Measurements from ENCODE around the gene PSTPIP1. TPM values are rescaled to one million over a fixed set of nuclear protein-coding genes. Genes with fewer than 3 reads are reported as not detected.

Gene PSTPIP1
- total RNA-seq, 3 donors from 2014 or later (not counting 1 experiment from before 2014, with no cell fraction given): 218 to 316 (median 228) TPM

DNA sequence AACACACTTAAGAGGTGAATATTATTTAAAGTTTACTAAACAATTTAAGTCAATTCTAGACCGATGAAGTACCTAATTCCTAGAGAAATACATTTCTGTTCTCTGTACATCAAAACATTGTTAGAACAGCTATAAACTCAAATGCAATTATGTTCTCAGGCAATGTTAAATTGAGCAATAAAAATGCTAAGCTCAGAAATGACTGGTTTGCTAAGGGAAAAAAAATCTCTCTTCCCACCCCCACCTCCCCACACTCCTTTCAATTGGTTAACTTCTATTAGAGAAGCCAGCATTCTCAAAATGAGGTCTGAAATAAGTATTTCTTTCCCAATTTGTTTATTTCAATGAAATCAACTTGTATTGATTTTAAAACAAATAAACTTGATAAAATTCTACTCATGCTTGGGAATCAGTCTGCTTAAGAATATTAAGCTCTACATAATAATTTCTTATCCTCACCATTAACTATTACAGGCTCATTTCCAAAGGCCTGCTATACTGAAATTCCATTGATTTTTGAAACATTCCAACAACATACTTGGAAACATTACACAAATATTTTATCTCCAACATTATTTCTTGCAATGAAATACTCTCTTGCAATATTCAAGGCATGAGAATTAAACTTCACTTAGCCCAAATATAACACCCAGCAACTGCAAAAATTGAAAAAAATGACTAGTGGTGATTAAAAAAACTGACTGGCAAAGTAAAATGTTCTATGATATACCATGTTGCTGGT lies 53.4 kb downstream of the PSTPIP1 start:
- Histone ChIP-seq H3K4me3 (ENCODE audit: low read length) (no peak overlapping the region), H3K27me3 (ENCODE audit: control insufficient read depth, insufficient read depth, low read length) (no peaks in the 10 kb centered on the region), H3K9me3 (ENCODE audit: control insufficient read depth, insufficient read depth, low read length) (no peaks in the 10 kb centered on the region), H3K27ac (ENCODE audit: low read length) (no peak overlapping the region), H3K4me1 (ENCODE audit: control insufficient read depth, insufficient read depth, low read length) (no peaks in the 10 kb centered on the region), H3K36me3 (ENCODE audit: control insufficient read depth, insufficient read depth, low read length) (peaks cover 45% of the 10 kb centered on the region)
- Mint-ChIP-seq H3K36me3 (no peaks in the 10 kb centered on the region), H3K4me3 (no peak overlapping the region), H3K27me3 (ENCODE audit: low read depth in 2 of 2) (no peaks in the 10 kb centered on the region), H3K4me1 (peaks cover 14 to 21% of the 10 kb centered on the region in 2 donors), H3K27ac (no peak overlapping the region), H3K9me3 (no peaks in the 10 kb centered on the region)
- TF ChIP-seq, protein P1, sequence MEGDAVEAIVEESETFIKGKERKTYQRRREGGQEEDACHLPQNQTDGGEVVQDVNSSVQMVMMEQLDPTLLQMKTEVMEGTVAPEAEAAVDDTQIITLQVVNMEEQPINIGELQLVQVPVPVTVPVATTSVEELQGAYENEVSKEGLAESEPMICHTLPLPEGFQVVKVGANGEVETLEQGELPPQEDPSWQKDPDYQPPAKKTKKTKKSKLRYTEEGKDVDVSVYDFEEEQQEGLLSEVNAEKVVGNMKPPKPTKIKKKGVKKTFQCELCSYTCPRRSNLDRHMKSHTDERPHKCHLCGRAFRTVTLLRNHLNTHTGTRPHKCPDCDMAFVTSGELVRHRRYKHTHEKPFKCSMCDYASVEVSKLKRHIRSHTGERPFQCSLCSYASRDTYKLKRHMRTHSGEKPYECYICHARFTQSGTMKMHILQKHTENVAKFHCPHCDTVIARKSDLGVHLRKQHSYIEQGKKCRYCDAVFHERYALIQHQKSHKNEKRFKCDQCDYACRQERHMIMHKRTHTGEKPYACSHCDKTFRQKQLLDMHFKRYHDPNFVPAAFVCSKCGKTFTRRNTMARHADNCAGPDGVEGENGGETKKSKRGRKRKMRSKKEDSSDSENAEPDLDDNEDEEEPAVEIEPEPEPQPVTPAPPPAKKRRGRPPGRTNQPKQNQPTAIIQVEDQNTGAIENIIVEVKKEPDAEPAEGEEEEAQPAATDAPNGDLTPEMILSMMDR (IDR thresholded peaks at IDR 0.05): no peak
- no peak for DNase-seq
- no peak for ATAC-seq
- intact Hi-C loops (cut with micrococcal nuclease): no loop called here
- WGBS (ENCODE audit: insufficient coverage): no CpG with 5 or more reads among the region's 1 CpG

DNA sequence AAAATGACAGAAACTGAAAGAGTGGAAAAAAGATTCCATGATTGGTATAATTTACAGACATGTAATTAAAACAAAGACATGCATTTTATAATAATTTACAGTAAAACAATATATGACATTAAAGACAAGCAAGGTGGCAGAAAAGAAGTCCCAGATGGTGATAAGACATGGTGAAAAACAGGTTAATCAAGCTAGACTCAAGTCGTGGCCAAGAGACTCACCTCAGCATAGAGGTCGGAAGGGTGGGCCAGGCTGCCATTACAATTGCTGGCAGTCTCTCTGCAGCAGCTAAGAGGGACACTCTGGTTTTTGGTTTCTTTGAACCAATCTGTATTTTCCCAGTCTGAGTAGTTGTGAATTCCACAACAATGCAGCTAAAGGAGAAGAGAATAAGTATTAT lies 57.6 kb downstream of the PSTPIP1 start:
- no peaks in the 10 kb centered on the region for H3K9me3 Mint-ChIP-seq
- H3K4me3 Mint-ChIP-seq: no peak overlapping the region
- no peaks in the 10 kb centered on the region for H3K27me3 ChIP-seq (ENCODE audit: control insufficient read depth, insufficient read depth, low read length)
- TF ChIP-seq, protein P1 (IDR thresholded peaks at IDR 0.05): no peak
- H3K27me3 Mint-ChIP-seq (ENCODE audit: low read depth in 2 of 2): no peaks in the 10 kb centered on the region
- no peak overlapping the region for H3K27ac Mint-ChIP-seq
- H3K4me1 Mint-ChIP-seq: peaks cover 4 to 13% of the 10 kb centered on the region in 2 donors
- no peak for DNase-seq
- no peaks in the 10 kb centered on the region for H3K4me1 ChIP-seq (ENCODE audit: control insufficient read depth, insufficient read depth, low read length)
- intact Hi-C loops (cut with micrococcal nuclease): no loop called here
- WGBS (ENCODE audit: insufficient coverage): 83% methylated on average over 2 of the region's 2 CpGs
- no peaks in the 10 kb centered on the region for H3K9me3 ChIP-seq (ENCODE audit: control insufficient read depth, insufficient read depth, low read length)
- peaks cover 10% of the 10 kb centered on the region for H3K36me3 ChIP-seq (ENCODE audit: control insufficient read depth, insufficient read depth, low read length)
- no peak overlapping the region for H3K4me3 ChIP-seq (ENCODE audit: low read length)
- no peaks in the 10 kb centered on the region for H3K36me3 Mint-ChIP-seq
- no peak for ATAC-seq
- no peak overlapping the region for H3K27ac ChIP-seq (ENCODE audit: low read length)

DNA sequence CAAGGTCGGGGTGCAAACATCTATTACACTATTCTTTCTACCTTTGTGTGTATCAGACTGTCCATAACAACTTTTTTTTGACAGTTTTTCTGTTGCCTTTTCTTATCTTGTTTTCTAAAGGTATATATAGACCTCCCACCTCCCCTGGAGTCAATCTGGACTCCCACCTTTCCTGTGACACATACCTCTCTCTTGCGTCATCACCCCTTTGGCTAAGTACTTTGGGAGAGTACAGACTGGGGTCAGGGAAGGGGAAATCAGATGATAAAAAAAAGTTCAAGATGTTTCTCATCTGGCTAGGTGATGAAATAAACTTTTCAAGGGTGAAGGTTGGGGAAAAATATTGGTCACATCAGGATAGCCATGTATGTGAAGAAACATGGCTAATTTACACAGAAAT lies 58.8 kb downstream of the PSTPIP1 start:
- intact Hi-C loops (cut with micrococcal nuclease): no loop called here
- no peak overlapping the region for H3K4me3 ChIP-seq (ENCODE audit: low read length)
- Mint-ChIP-seq H3K4me1 (peaks cover 11% of the 10 kb centered on the region in 2 donors), H3K36me3 (no peaks in the 10 kb centered on the region), H3K27ac (no peak overlapping the region), H3K27me3 (ENCODE audit: low read depth in 2 of 2) (no peaks in the 10 kb centered on the region), H3K9me3 (no peaks in the 10 kb centered on the region), H3K4me3 (no peak overlapping the region)
- 100% methylated on average over 1 of the region's 2 CpGs for WGBS (ENCODE audit: insufficient coverage)
- TF ChIP-seq, protein P1 (IDR thresholded peaks at IDR 0.05): no peak
- H3K9me3 ChIP-seq (ENCODE audit: control insufficient read depth, insufficient read depth, low read length): no peaks in the 10 kb centered on the region
- no peaks in the 10 kb centered on the region for H3K4me1 ChIP-seq (ENCODE audit: control insufficient read depth, insufficient read depth, low read length)
- ATAC-seq (no peak), DNase-seq (no peak)
- H3K27ac ChIP-seq (ENCODE audit: low read length): no peak overlapping the region
- H3K27me3 ChIP-seq (ENCODE audit: control insufficient read depth, insufficient read depth, low read length): no peaks in the 10 kb centered on the region
- H3K36me3 ChIP-seq (ENCODE audit: control insufficient read depth, insufficient read depth, low read length): peaks cover 5% of the 10 kb centered on the region

DNA sequence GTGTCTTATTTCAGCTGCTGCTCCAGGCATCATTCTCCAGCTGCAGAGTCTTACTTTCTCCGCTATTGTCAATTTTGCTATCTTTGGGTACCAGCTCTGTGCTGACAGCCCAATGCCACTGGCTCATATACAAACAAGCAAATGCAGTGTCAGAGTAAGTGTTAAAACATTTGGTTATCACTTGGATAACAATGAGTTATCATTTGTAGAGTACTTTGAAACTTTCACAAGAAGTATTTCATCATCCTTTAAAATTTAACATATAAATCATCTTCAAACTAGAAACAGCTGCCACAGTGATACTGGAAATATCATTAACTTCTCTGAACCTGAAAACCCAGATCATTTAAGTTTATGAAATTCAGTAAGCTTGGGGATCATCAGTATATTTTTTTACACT lies 62.1 kb downstream of the PSTPIP1 start:
- ATAC-seq (no peak), DNase-seq (no peak)
- Histone ChIP-seq H3K36me3 (ENCODE audit: control insufficient read depth, insufficient read depth, low read length) (peaks cover 2% of the 10 kb centered on the region), H3K4me3 (ENCODE audit: low read length) (no peak overlapping the region), H3K27me3 (ENCODE audit: control insufficient read depth, insufficient read depth, low read length) (no peaks in the 10 kb centered on the region), H3K9me3 (ENCODE audit: control insufficient read depth, insufficient read depth, low read length) (no peaks in the 10 kb centered on the region), H3K27ac (ENCODE audit: low read length) (no peak overlapping the region), H3K4me1 (ENCODE audit: control insufficient read depth, insufficient read depth, low read length) (no peaks in the 10 kb centered on the region)
- Mint-ChIP-seq H3K4me1 (peaks cover 15 to 18% of the 10 kb centered on the region in 2 donors), H3K27ac (no peak overlapping the region), H3K36me3 (no peaks in the 10 kb centered on the region), H3K27me3 (ENCODE audit: low read depth in 2 of 2) (no peaks in the 10 kb centered on the region), H3K9me3 (no peaks in the 10 kb centered on the region), H3K4me3 (no peak overlapping the region)
- 100% methylated on average over 1 of the region's 1 CpG for WGBS (ENCODE audit: insufficient coverage)
- TF ChIP-seq, protein P1 (IDR thresholded peaks at IDR 0.05): no peak
- intact Hi-C loops (cut with micrococcal nuclease): no loop called here
